ENCODE measurements around the gene ATP2C2.

The ATP2C2 gene

DNA sequence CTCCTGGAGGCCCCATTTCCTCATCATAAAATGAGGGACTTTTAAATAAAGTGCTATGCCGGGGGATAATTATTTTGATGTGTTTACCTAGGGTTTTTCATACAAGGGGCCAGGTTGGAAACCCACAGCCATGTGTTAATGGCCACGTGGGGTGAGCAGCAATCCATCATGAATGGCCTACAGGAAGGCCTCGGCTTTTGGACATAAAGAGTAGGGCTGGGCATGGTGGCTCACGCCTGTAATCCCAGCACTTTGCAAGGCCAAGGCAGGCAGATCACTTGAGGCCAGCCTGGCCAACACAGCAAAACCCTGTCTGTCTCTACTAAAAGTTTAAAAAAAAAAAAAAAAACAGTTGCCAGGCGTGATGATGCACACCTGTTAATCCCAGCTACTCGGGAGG lies 95.8 kb downstream of the ATP2C2 start:
- Mint-ChIP-seq H3K9me3 (no peaks in the 10 kb centered on the region), H3K36me3 (ENCODE audit: insufficient read depth) (peaks cover 5% of the 10 kb centered on the region)

DNA sequence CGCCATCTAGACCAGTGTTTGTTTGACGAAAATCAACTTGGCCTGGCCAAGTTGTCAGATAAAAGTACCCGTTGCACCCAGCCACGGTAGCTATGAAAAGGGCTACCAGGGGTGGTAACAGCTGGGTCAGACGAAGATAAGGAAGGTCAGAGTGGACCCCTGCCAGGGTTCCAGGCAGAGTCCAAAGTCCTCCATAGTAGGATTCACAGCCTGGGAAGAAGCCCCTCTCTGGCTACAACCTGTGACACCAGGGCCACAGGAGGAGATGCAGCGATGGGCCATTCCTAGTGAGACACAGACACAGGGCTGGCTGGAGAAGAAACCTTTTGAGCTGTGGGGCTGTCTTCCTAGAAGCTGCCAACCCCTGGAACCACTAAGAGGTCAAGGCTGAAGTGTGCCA lies 96.8 kb downstream of the ATP2C2 start:
- ATAC-seq (replicated peaks) (no peak), DNase-seq (no peak)
- Mint-ChIP-seq H3K27me3 (no peaks in the 10 kb centered on the region), H3K27ac (no peak overlapping the region), H3K4me3 (no peak overlapping the region), H3K36me3 (ENCODE audit: insufficient read depth) (peaks cover 5% of the 10 kb centered on the region), H3K4me1 (ENCODE audit: low read depth in 2 of 2) (no peaks in the 10 kb centered on the region), H3K9me3 (no peaks in the 10 kb centered on the region)

More for the DNA sequence above, 95.8 kb downstream of the ATP2C2 start:
- no peak overlapping the region for H3K4me3 Mint-ChIP-seq
- H3K27ac Mint-ChIP-seq, result no peak overlapping the region
- H3K4me1 Mint-ChIP-seq (ENCODE audit: low read depth in 2 of 2), result no peaks in the 10 kb centered on the region
- no peaks in the 10 kb centered on the region for H3K27me3 Mint-ChIP-seq
- DNase-seq, result no peak
- no peak for ATAC-seq (replicated peaks)

DNA sequence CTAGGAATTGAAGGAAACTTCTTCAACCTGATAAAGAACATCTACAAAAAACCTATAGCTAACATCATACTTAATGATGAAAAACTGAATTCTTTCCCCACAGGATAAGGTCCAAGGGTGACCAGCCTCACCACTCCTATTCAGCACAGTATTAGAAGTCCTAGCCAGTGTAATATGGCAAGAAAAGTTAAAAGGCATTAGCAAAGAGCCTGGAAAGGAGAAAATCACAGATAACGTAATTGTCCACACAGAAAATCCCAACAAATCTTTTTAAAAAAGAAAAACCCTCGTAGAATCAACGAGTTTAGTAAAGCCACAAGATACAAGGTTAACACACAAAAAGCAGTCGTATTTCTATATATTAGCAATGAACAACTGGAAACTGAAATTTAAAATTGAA lies 98.4 kb downstream of the ATP2C2 start:
- no peak for DNase-seq
- no peaks in the 10 kb centered on the region for H3K36me3 Mint-ChIP-seq (ENCODE audit: insufficient read depth)
- H3K4me3 Mint-ChIP-seq, result no peak overlapping the region
- H3K27ac Mint-ChIP-seq, result no peak overlapping the region
- H3K4me1 Mint-ChIP-seq (ENCODE audit: low read depth in 2 of 2), result no peaks in the 10 kb centered on the region
- no peaks in the 10 kb centered on the region for H3K27me3 Mint-ChIP-seq
- no peak for ATAC-seq (replicated peaks)
- H3K9me3 Mint-ChIP-seq, result no peaks in the 10 kb centered on the region

DNA sequence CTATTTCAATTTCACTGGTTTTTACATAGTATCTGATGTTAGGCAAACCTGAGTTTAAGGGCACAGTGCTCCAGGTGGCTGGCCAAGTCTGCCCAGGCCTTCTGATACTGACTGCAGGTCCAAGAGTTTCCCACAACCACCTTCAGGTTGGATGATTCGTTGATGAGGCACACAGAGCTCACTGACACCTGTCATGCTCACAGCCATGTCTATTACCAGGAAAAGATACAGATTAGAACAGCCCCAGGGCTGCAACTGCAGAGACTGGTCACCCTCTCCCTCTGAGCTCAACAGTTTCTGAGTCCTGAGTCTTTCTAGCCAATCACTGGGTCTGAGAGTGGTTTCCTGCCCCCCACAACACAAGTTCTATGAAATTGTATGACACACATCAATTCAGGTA lies 98.9 kb downstream of the ATP2C2 start:
- no peak overlapping the region for H3K27ac Mint-ChIP-seq
- no peak for DNase-seq
- no peak overlapping the region for H3K4me3 Mint-ChIP-seq
- no peaks in the 10 kb centered on the region for H3K36me3 Mint-ChIP-seq (ENCODE audit: insufficient read depth)
- H3K9me3 Mint-ChIP-seq, result no peaks in the 10 kb centered on the region
- no peak for ATAC-seq (replicated peaks)
- no peaks in the 10 kb centered on the region for H3K27me3 Mint-ChIP-seq
- no peaks in the 10 kb centered on the region for H3K4me1 Mint-ChIP-seq (ENCODE audit: low read depth in 2 of 2)

DNA sequence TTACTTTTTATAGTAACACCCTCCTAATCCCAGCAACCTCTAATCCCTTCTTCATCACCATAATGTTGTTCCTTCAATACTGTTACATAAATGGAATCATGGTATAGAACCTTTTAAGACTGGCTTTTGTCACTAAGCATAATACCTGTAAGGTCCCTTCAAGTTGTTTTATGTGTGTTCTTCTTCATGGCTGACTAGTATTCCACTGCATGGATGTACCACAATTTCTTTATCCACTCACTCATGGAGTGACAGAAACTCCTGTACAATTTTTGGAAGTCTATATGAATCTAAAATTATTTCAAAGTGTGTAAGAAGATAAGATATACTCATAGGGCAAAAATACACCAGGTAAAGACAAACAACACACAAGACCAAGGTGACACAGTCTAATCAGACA lies 99.4 kb downstream of the ATP2C2 start:
- Mint-ChIP-seq H3K27ac (no peak overlapping the region), H3K27me3 (no peaks in the 10 kb centered on the region), H3K4me3 (no peak overlapping the region), H3K36me3 (ENCODE audit: insufficient read depth) (no peaks in the 10 kb centered on the region), H3K4me1 (ENCODE audit: low read depth in 2 of 2) (no peaks in the 10 kb centered on the region), H3K9me3 (no peaks in the 10 kb centered on the region)
- DNase-seq (no peak), ATAC-seq (replicated peaks) (no peak)

DNA sequence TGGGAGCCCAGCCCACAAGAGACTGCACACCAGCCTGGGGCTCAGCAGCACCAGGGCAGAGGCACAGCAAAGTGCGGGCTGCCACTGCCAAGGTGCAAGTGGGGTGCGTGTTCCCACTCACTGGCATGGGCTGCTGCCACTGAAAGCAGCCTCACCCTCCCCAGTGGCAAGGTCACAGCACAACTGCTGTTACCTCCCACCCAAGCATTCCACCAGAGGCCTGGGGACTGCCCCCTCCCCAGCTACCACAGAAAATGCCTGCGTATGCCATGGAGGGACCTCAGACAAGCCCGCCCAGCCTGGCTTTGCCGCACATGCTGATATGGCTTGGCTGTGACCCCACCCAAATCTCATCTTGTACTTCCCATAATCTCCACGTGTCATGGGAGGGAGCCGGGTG lies 103.0 kb downstream of the ATP2C2 start:
- peaks cover 5% of the 10 kb centered on the region for H3K36me3 Mint-ChIP-seq (ENCODE audit: insufficient read depth)
- no peaks in the 10 kb centered on the region for H3K27me3 Mint-ChIP-seq
- no peak for ATAC-seq (replicated peaks)
- H3K4me1 Mint-ChIP-seq (ENCODE audit: low read depth in 2 of 2), result peaks cover 0 to under 1% of the 10 kb centered on the region in 2 donors
- H3K27ac Mint-ChIP-seq, result no peak overlapping the region
- DNase-seq, result no peak
- H3K9me3 Mint-ChIP-seq, result no peaks in the 10 kb centered on the region
- H3K4me3 Mint-ChIP-seq, result no peak overlapping the region

DNA sequence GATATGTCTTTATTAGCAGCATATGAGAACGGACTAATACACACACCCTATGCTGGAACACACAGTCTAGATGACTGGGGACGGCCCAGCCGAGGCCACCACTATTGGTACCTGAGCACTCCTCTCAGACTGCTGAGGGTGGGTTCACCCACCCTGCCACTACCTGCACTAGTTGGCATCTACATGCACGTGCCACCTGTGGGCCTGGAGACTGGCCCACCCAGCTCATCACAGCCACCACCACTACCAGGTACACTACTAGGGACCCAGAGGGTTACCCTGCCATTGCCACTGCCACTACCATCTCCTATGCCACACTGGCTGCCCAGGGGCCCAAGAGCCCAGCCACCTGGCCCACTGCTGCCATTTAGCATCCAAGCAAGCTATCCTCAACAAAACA lies 103.6 kb downstream of the ATP2C2 start:
- Mint-ChIP-seq H3K9me3 (no peaks in the 10 kb centered on the region), H3K27ac (no peak overlapping the region), H3K27me3 (no peaks in the 10 kb centered on the region), H3K4me3 (no peak overlapping the region), H3K4me1 (ENCODE audit: low read depth in 2 of 2) (peaks cover 0 to 3% of the 10 kb centered on the region in 2 donors), H3K36me3 (ENCODE audit: insufficient read depth) (peaks cover 5% of the 10 kb centered on the region)
- DNase-seq (no peak), ATAC-seq (replicated peaks) (no peak)

DNA sequence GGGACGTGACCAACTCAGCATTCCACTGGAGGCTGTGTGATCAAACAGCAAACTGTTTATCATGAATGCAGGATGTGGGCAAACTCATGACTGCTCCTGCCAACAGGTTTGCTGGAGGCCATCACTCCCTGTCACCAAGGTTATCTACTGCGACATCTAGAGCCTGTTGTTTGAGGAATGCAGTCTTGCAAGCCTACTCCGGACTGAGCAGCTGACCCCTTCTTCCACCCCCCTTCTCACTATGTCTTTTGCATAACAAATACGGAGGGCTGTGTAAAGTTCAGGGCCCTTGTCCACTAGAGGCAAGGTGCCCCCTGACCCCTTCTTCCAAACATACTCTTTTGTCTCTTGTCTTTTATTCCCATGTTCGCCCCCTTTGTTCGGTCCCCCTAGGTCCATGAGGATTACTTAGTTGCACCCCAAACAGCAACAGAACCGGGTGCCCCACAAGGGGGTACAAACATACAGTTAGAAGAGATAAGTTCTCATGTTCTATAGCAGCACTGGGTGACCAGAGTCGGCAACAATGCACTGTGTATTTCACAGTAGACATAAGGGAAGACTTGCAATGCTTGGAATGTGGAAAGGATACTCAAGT lies 107.4 kb downstream of the ATP2C2 start:
- Mint-ChIP-seq H3K36me3 (ENCODE audit: insufficient read depth) (peaks cover 15% of the 10 kb centered on the region), H3K9me3 (no peaks in the 10 kb centered on the region), H3K27ac (no peak overlapping the region), H3K4me3 (no peak overlapping the region), H3K27me3 (no peaks in the 10 kb centered on the region), H3K4me1 (ENCODE audit: low read depth in 2 of 2) (peaks cover 0 to 3% of the 10 kb centered on the region in 2 donors)
- DNase-seq (no peak), ATAC-seq (replicated peaks) (no peak)

DNA sequence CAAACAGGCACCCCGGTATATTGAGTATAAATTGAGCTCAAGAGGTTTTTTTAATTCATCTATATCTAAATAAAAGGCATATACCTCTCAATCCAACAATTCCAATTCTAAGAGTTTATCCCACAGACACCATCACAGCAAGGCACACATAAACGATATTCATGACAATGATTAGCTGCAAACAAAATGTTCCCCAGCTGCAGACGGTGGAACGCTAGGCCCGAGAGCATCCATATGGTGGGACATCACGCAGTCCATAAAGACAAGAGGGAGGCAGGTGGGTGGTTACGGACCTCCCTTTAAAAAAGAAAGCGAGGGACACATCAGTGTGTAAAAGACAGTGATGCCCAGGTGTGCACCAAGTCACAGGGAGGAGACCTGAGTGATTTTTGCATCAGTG lies 108.1 kb downstream of the ATP2C2 start:
- Mint-ChIP-seq H3K9me3 (no peaks in the 10 kb centered on the region), H3K4me3 (no peak overlapping the region), H3K4me1 (ENCODE audit: low read depth in 2 of 2) (peaks cover 0 to 3% of the 10 kb centered on the region in 2 donors), H3K27me3 (no peaks in the 10 kb centered on the region), H3K27ac (peak overlapping the region in 1 of 2 donors; percentile 13), H3K36me3 (ENCODE audit: insufficient read depth) (peaks cover 15% of the 10 kb centered on the region)
- ATAC-seq (replicated peaks), result no peak
- no peak for DNase-seq

DNA sequence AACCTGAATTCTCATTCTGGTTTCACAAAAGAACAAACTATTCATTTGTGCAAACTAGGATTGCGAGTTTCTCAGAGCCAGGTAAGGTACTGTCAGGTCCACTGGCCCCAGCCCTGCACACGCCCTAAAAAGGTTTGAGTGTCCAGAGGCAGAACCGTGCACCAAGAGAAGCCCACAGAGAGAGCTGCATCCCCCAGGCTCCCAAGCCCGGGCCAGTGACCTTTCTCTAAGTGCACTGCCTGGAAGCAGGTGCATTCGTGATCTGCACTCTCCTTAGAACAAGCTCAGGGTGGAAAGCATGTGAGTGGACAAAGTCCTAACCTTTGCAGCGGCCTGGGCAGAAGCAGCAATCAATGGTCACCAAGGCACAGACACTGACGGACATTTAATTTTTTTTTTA lies 109.3 kb downstream of the ATP2C2 start:
- H3K4me3 Mint-ChIP-seq, result no peak overlapping the region
- H3K36me3 Mint-ChIP-seq (ENCODE audit: insufficient read depth), result peaks cover 15% of the 10 kb centered on the region
- no peak overlapping the region for H3K27ac Mint-ChIP-seq
- ATAC-seq (replicated peaks), result no peak
- H3K27me3 Mint-ChIP-seq, result no peaks in the 10 kb centered on the region
- H3K4me1 Mint-ChIP-seq (ENCODE audit: low read depth in 2 of 2), result peaks cover 0 to 3% of the 10 kb centered on the region in 2 donors
- DNase-seq, result no peak
- no peaks in the 10 kb centered on the region for H3K9me3 Mint-ChIP-seq

DNA sequence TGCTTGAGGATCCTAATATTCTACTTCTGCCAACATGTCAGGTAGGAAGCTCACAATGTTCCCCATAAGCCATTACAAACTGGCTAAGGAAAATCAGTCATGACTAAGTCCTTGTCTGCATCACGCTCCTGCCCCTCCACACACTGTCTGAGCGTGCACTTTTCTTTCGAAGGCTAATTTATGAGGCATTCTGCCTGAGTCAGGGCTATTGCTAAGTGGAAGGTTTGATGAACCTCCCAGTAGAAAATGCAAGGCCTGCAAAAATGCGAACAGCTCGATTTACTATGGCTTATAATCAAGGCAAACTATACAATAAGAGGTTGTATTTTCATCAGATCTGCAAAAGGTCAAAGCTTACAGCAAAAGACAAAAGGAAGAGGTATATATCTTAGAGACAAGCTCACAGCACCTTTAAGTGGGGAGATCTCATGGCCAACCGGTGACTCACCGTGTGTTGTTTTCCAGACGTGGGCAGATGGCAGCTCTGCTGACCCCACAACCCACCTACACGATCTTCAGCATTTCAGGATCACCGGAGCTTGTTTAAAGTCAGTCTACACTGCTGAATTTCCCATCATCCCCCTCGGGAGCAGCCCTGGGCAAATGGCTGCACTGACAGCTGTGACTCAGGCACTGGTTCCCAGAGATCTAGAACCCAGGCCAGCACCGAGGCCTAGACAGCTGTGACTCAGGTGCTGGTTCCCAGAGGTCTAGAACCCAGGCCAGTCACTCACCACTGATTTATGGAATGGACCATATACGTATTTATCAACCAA lies 110.0 kb downstream of the ATP2C2 start:
- no peak for DNase-seq
- H3K27me3 Mint-ChIP-seq, result no peaks in the 10 kb centered on the region
- H3K4me1 Mint-ChIP-seq (ENCODE audit: low read depth in 2 of 2), result peaks cover 0 to 3% of the 10 kb centered on the region in 2 donors
- no peak overlapping the region for H3K27ac Mint-ChIP-seq
- peaks cover 15% of the 10 kb centered on the region for H3K36me3 Mint-ChIP-seq (ENCODE audit: insufficient read depth)
- H3K4me3 Mint-ChIP-seq, result no peak overlapping the region
- ATAC-seq (replicated peaks), result no peak
- H3K9me3 Mint-ChIP-seq, result no peaks in the 10 kb centered on the region

DNA sequence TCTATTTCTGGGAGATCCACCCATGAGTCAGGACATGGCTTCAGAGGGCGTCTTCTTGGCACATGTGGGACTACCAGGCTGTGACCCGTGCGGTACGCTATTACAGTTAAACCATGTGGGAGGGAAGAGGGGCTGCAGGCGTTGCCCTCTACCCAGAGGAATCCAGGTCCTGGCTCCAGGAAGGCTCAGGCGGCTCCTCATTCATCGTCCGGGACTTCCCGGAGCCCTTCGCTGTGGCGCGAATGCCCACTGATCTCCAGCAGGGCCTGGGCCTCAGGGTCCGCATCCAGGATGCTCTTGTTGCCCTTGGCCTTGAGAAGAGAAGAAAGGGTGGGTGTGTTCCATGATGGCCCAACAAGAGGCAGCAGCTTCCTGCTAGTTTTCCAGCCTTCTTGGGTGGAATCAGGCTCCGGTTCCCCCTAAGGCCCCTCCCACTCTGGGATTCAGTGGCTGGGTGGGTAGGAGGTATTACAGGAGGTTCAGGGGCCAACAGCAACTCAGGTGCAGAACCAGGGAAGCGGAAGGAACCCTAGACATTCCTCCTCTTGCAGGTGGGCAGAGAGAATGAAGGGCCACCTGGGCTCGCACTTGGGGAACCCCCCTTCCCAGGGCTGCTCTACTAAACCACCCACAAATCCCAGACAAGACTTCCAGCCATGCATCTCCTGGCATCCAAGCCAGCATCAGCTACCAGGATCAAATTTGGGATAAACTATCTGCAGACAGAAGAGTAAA lies 111.5 kb downstream of the ATP2C2 start:
- no peak for ATAC-seq (replicated peaks)
- Mint-ChIP-seq H3K4me1 (ENCODE audit: low read depth in 2 of 2) (peaks cover 0 to 3% of the 10 kb centered on the region in 2 donors), H3K27me3 (no peaks in the 10 kb centered on the region), H3K27ac (no peak overlapping the region), H3K36me3 (ENCODE audit: insufficient read depth) (peaks cover 10% of the 10 kb centered on the region), H3K4me3 (no peak overlapping the region), H3K9me3 (no peaks in the 10 kb centered on the region)
- no peak for DNase-seq

DNA sequence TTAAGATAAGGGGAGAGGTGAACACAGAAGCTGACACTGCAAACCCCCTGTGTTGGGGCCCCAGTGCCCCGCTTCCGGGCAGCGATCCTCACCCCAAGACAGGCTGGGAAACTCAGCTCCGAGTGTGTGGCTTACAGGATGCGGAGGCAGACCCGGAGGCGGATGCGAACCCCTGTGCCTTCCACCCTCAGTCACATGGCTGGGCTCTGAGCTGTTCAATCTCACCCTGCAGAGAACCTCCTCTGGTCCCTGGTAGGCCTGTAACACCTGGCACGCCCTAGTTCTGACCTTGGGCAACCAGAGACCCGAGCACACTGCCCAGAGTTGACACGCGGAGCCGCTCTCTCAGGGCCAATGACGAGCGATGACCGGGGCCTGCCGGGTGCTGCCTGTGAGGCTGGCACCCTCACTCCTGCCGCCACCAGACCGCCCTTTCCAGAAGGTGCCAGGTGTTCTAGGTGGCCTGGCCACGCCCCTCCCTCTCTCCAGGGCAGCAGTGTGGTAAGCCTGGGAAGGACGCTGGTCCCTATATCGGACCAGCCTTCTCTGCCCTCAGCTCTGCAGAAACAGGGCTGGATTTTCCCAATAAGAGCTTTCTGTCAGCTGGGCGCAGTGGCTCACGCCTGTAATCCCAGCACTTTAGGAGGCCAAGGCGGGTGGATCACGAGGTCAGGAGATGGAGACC lies 112.9 kb downstream of the ATP2C2 start:
- Mint-ChIP-seq H3K27me3 (no peaks in the 10 kb centered on the region), H3K9me3 (no peaks in the 10 kb centered on the region), H3K4me1 (ENCODE audit: low read depth in 2 of 2) (peaks cover 0 to 3% of the 10 kb centered on the region in 2 donors), H3K27ac (no peak overlapping the region), H3K4me3 (no peak overlapping the region), H3K36me3 (ENCODE audit: insufficient read depth) (peaks cover 11% of the 10 kb centered on the region)
- DNase-seq, result no peak
- no peak for ATAC-seq (replicated peaks)

All from effector memory CD8-positive, alpha-beta T cell (primary cell).